K562 (cell line): ENCODE data around the gene LRFN4. TPM values are rescaled to one million over a fixed set of nuclear protein-coding genes. Genes with fewer than 3 reads are reported as not detected.

ENCODE experiments used
- CAMTA2 ChIP-seq: fragments of 250-450 bp; sonication (Bioruptor Pico); conservative IDR thresholded peaks from 2 replicates; pipeline ENCODE4 v1.5.1; 2022
- HMGN3 ChIP-seq: IDR thresholded peaks from 2 replicates; pipeline ENCODE4 v1.6.1; 2011; ENCODE audit warnings: borderline replicate concordance, low read depth, mild to moderate bottlenecking, mixed read lengths, low read length; ENCODE audit not compliant: insufficient read length; ENCODE audit errors: extremely low read depth
- MCM2 ChIP-seq: fragments of 450-650 bp; IDR thresholded peaks from 2 replicates; pipeline ENCODE4 v1.6.1; 2017; ENCODE audit warnings: low read depth, mild to moderate bottlenecking
- MIER1 ChIP-seq: fragments of 450-650 bp; IDR thresholded peaks from 2 replicates; pipeline ENCODE4 v1.6.1; 2016; ENCODE audit warnings: antibody characterized with exemption, mild to moderate bottlenecking, low read depth
- PRDM10 ChIP-seq: fragments of 450-650 bp; IDR thresholded peaks from 2 replicates; pipeline ENCODE4 v1.6.1; 2018; ENCODE audit not compliant: partially characterized antibody
- RNF219 ChIP-seq: fragments of 250-450 bp; sonication (Bioruptor Pico); IDR thresholded peaks from 2 replicates; pipeline ENCODE4 v1.5.0; 2022; ENCODE audit warnings: mild to moderate bottlenecking
- SMAD1 ChIP-seq: fragments of 150-350 bp; IDR thresholded peaks from 2 replicates; pipeline ENCODE4 v1.6.1; 2014; ENCODE audit warnings: low read length, low read depth; ENCODE audit not compliant: partially characterized antibody
- SOX6 ChIP-seq: fragments of 450-650 bp; IDR thresholded peaks from 2 replicates; pipeline ENCODE4 v1.6.1; 2014; ENCODE audit warnings: mild to moderate bottlenecking
- STAT5B ChIP-seq: fragments of 250-450 bp; sonication (Bioruptor Pico); IDR thresholded peaks from 2 replicates; pipeline ENCODE4 v1.8.0; 2021; ENCODE audit warnings: mild to moderate bottlenecking, inconsistent platforms
- TRIM24 ChIP-seq, 2 experiments: fragments of 450-650 bp; IDR thresholded peaks; 2 replicates each; pipeline ENCODE4 v1.6.1; 2016
- USF1 ChIP-seq: sonication (generic); formaldehyde crosslinking; IDR thresholded peaks from 2 replicates; pipeline ENCODE4 v1.9.0; 2022; ENCODE audit warnings: mild to moderate bottlenecking, missing genetic modification reagents
- YBX1 ChIP-seq: fragments of 450-650 bp; IDR thresholded peaks from 2 replicates; pipeline ENCODE4 v1.7.1; 2016; ENCODE audit warnings: mild to moderate bottlenecking
- ZNF143 ChIP-seq: sonication (generic); formaldehyde crosslinking; IDR thresholded peaks from 2 replicates; pipeline ENCODE4 v1.9.0; 2022; ENCODE audit warnings: mild to moderate bottlenecking, missing genetic modification reagents
- ZNF507 ChIP-seq: conservative IDR thresholded peaks from 2 replicates; pipeline ENCODE4 v1.6.1; 2017; ENCODE audit warnings: missing genetic modification characterization, missing compliant biosample characterization
- ZNF518B ChIP-seq: fragments of 250-450 bp; sonication (Bioruptor Pico); IDR thresholded peaks from 2 replicates; pipeline ENCODE4 v1.5.0; 2021; ENCODE audit warnings: mild to moderate bottlenecking, moderate library complexity
- ZNF695 ChIP-seq: fragments of 450-650 bp; formaldehyde crosslinking; IDR thresholded peaks from 2 replicates; pipeline ENCODE4 v1.4.0; 2020; ENCODE audit warnings: mild to moderate bottlenecking, moderate library complexity
- polyA plus RNA-seq, 8 experiments: library from polyadenylated mRNA; depleted of rRNA in 4 of 8; stranded (reverse) in 5 of 8; unstranded in 3 of 8; fragments of >200 nt; fragmentation: Nextera tagmentation in 2 of 8; fragmentation: Illumina TruSeq in 1 of 8; extraction: Ambion mirVana in 2 of 8; extraction: Trizol in 1 of 8; gene quantifications; 2 replicates each; pipeline versions ENCODE4 v1.2.1 to v1.2.3, GENCODE V29; 2011 to 2014; ENCODE audit warnings: inconsistent platforms in 1 of 8, missing spikeins in 1 of 8
- total RNA-seq, 7 experiments: library from RNA; depleted of rRNA in 6 of 7; stranded (reverse); fragments of >200 nt in 6 of 7; fragmentation: Illumina TruSeq in 2 of 7; extraction: Trizol in 2 of 7; gene quantifications; 2 replicates each; pipeline versions ENCODE4 v1.2.1 to v1.2.3, GENCODE V29; 2011 to 2021; ENCODE audit warnings: low replicate concordance in 1 of 7

LRFN4 gene
- total and polyA plus RNA-seq, 9 of the 15 experiments (the other 6 are each of a cell fraction or from before 2014, with no cell fraction given), result 0.10 to 60.1 (median 6.7) TPM

- TF ChIP-seq TRIM24 (IDR thresholded peaks at IDR 0.05), result no peak
- TF ChIP-seq SMAD1, result peak; percentile 33
- TF ChIP-seq RNF219 (CRISPR knock-in tag), result 0 out of 2 replicates have a peak, but pooled peaks have one; percentile 9
- no peak for TF ChIP-seq ZNF518B (CRISPR knock-in tag)
- no peak for TF ChIP-seq STAT5B (CRISPR knock-in tag)
- TF ChIP-seq HMGN3, result peak; percentile 91
- no peak for TF ChIP-seq MCM2
- TF ChIP-seq YBX1, result no peak
- TF ChIP-seq MIER1, result no peak
- TF ChIP-seq USF1, result no peak; the same call in 1 of the 2 replicates
- no peak for TF ChIP-seq PRDM10
- no peak for TF ChIP-seq ZNF695 (CRISPR knock-in tag)
- TF ChIP-seq CAMTA2 (CRISPR knock-in tag), result 0 out of 2 replicates have a peak, but pooled peaks have one; percentile 16
- no peak; the same call in 1 of the 2 replicates for TF ChIP-seq ZNF143 (CRISPR knock-in tag)
- TF ChIP-seq ZNF507 (tag), result no peak
- TF ChIP-seq SOX6, result peak; percentile 62
Measured at GRCh38 chr11:66842896-66843775, 13.7 kb upstream of the LRFN4 start, which contains the start of gene RCE1 (continued).
